Measurements from ENCODE around the gene PPDPF. TPM values are rescaled to one million over a fixed set of nuclear protein-coding genes. Genes with fewer than 3 reads are reported as not detected.

PPDPF gene
- total RNA-seq, 1 donor from 2014 or later: 99.3 TPM

GRCh38 chr20:63553251-63553932 is 32.8 kb downstream of the PPDPF start:
- DNase-seq (ENCODE audit: low read depth): peak; percentile 30
- TF ChIP-seq CTCF (conservative IDR thresholded peaks at IDR 0.05; ENCODE audit: low read depth, low read length): no peak
- H3K4me3 ChIP-seq (ENCODE audit: low read depth, low read length): peak overlapping the region; percentile 67

GRCh38 chr20:63553933-63554290 is 33.3 kb downstream of the PPDPF start, which contains the start of gene FNDC11:
Gene FNDC11 (plus strand): TSS chr20:63554159. CDS start chr20:63555664, 1,505 bp downstream.
- no peak for DNase-seq (ENCODE audit: low read depth)
- TF ChIP-seq CTCF (conservative IDR thresholded peaks at IDR 0.05; ENCODE audit: low read depth, low read length): no peak
- peak within 1 kb of the TSS; percentile 67 for H3K4me3 ChIP-seq (ENCODE audit: low read depth, low read length)

GRCh38 chr20:63554361-63555278 is 34.1 kb downstream of the PPDPF start:
- no peak for TF ChIP-seq CTCF (conservative IDR thresholded peaks at IDR 0.05; ENCODE audit: low read depth, low read length)
- no peak for DNase-seq (ENCODE audit: low read depth)
- H3K4me3 ChIP-seq (ENCODE audit: low read depth, low read length): peak overlapping the region; percentile 67

GRCh38 chr20:63555661-63556381 is 35.3 kb downstream of the PPDPF start:
- no peak for DNase-seq (ENCODE audit: low read depth)
- no peak overlapping the region for H3K4me3 ChIP-seq (ENCODE audit: low read depth, low read length)
- TF ChIP-seq CTCF (conservative IDR thresholded peaks at IDR 0.05; ENCODE audit: low read depth, low read length): no peak

GRCh38 chr20:63556873-63557478 is 36.4 kb downstream of the PPDPF start:
- no peak overlapping the region for H3K4me3 ChIP-seq (ENCODE audit: low read depth, low read length)
- TF ChIP-seq CTCF (conservative IDR thresholded peaks at IDR 0.05; ENCODE audit: low read depth, low read length): no peak
- no peak for DNase-seq (ENCODE audit: low read depth)

- no peak for TF ChIP-seq CTCF (conservative IDR thresholded peaks at IDR 0.05; ENCODE audit: low read depth, low read length)
- H3K4me3 ChIP-seq (ENCODE audit: low read depth, low read length): no peak overlapping the region
- DNase-seq (ENCODE audit: low read depth): no peak
Observed at GRCh38 chr20:63557481-63557891, 36.9 kb downstream of the PPDPF start.

Data from epithelial cell of proximal tubule (primary cell).